ENCODE measurements around the gene APOB.

APOB gene

GRCh38 chr2:21043744-21044532 is at the start of gene APOB:
TSS of gene APOB (minus strand) at chr2:21044073. CDS start at chr2:21043945, 128 bp downstream.
- DNase-seq: no peak

DNA sequence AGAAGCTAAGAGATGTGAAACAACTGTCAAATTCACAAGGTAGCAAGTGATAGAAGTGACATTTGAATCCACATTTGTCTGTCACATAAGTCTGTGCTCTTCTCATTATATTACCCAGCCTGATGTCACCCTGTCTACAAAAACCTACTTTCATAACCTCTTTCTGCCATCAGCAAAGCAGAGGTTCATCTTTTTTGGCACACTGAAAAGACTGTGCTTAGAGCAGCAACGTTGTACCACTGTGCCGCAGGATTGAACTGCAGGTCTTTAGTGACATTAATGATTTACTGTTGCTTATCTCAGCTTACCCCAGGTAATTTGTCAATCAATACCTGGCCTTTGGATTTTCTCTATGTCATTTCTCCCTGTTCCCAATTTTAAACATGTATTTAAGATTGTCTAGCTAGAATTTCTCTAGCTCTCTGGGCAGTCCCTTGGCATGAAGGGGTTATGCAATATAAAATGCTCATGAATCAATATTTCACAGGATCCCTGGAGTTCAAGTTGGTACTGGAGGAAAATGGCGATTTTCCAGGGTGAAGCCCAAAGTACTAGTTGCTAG is 48.5 kb upstream of the APOB start:
- no peak for DNase-seq

DNA sequence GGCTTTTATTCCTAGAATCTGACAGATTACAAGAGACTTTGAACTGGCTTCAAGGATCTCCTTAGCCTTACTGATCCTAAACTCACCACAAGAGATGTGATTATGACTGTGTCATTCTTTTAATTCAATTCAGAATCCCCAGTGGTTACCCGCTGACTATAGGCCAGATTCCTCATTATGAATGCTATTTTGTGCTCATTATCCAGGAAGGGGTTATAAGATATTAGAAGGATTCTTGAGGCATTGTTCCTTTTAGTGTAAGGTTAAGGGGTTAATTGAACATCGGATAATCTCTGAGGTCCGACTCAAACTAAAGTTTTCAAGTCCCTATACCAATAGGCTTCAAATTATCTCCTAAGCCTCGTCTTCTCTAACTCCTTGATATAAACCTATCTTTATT is 40.5 kb upstream of the APOB start:
- no peak for DNase-seq

GRCh38 chr2:21083482-21083881 is 39.6 kb upstream of the APOB start:
- DNase-seq: no peak

DNA sequence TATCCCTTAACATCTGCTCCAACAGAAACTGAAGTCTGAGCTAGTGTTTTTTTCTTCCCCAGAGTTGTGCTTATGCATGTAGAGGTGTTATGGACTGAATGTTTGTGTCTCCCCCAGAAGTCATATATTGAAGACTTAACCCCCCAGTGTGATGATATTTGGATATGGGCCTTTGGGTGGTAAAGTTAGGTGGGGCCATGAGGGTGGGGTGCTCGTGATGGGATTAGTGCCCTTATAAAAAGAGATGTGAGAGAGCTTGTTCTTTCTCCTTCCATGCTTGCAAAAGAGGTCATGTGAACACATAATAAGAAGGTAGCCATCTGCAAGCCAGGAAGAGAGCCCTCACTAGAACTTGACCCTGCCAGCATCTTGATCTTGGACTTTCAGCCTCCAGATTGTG is 34.4 kb upstream of the APOB start:
- DNase-seq: no peak

GRCh38 chr2:21072477-21073242 is 28.8 kb upstream of the APOB start:
- DNase-seq: no peak

DNA sequence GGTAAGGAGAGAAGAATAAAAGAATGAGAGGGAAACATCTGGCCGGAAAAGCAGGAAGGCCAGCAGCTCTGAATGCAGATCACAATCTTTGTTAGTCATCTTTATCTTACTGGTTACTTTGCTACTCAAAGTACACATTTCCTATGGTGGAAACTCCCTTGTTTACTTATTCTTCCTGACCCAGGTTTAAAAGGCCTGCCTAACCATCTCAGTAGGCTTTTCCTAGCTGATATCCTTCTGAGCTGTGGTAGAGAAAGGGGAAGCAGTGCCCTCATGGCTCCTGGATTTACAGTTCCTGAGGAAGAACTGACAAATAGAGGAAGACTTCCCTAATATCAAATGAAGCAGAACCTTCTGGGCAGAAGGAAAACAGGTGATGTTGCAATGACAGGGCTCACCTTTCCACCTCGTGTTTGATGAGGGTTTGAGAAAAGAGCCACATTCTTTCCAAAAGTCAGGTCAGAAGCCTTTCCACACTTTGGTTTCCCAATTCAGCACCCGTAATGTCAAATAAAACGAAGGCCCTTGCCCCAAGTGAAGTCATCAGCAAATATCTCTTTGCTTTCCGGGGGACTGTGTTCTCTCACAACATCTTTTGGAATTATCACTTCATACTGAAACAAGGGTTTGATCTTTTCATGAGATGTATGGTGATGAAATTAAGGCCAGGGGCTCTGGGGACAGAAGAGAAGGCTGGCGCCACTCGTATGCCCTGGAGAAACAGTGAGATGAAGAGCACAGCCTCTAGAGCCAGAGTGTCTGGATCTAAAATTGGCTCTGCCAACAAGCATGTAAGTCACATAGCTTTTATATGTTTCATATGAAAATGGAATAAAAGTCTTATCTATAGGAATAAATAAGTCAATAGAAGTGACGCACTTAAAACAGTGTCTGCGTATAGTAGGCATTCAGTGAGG is 26.7 kb upstream of the APOB start:
- DNase-seq: no peak

- DNase-seq: no peak
These were observed 26.0 kb upstream of the APOB start for GRCh38 chr2:21069746-21070340.

- no peak for DNase-seq
These were observed 24.1 kb upstream of the APOB start for GRCh38 chr2:21067859-21068537.

- DNase-seq: no peak
These were observed 23.3 kb upstream of the APOB start for GRCh38 chr2:21067125-21067524.

GRCh38 chr2:21059885-21060610 is 16.2 kb upstream of the APOB start:
- DNase-seq: no peak

GRCh38 chr2:21057097-21057496 is 13.2 kb upstream of the APOB start:
- no peak for DNase-seq

- DNase-seq: no peak
These were observed 12.3 kb upstream of the APOB start for GRCh38 chr2:21055879-21056790.

DNA sequence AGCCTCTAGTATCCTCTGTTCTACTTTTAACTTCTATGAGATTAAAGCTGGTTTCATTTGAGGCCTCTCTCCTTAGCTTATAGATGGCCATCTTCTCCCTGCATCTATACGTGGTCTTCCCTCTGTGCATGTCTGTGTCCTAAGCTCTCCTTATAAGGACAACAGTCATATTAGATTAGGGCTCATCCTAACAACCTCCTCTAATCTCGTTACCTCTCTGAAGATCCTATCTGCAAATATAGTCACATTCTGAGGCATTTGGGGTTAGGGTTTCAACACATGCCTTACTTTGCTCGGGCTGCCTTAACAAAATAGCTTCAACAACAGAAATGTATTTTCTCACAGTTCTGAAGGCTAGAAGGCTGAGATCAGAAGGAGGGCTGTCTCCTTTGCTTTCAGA is 11.6 kb upstream of the APOB start:
- no peak for DNase-seq

DNA sequence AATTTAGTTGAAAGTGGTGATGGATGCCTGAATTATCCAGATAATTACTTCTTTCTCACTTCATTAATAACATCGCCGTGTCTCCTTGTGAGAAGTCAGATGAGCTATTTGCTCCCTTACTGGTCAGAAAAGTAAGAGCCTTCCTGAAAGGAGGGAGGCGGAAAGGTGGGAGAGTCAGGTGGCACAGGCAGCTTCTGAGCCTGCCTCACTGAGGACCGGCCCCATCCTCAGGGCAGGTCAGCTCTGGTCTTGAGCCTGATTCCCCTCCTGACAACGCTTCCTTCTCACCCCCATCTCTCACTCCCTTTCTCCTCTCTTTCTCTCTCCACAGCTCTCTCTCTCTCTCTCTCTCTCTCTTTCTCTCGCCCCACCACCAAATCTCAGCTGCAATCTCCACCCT is 10.1 kb upstream of the APOB start:
- DNase-seq: no peak

DNA sequence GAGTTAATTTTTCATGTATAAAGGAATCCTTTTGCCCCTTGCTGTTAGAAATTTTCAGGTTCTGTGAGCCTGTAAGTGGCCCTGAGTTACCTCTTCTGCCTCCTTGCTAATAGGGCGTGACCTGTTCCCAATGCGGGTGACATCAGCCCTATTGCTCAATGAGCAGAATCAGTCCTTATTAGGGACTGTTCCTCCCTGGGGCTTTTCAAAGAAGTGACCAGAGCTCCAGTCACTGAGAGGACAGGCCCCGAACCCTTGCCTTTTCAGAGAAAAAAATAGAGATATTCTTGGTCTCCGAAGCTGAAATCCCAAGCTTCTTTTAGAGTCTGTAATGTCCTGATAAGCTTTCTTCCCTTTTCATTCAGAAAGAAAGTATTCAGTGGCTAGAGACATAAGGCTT is 8.2 kb upstream of the APOB start:
- DNase-seq: no peak

GRCh38 chr2:21050164-21050563 is 6.3 kb upstream of the APOB start:
- DNase-seq: no peak

DNA sequence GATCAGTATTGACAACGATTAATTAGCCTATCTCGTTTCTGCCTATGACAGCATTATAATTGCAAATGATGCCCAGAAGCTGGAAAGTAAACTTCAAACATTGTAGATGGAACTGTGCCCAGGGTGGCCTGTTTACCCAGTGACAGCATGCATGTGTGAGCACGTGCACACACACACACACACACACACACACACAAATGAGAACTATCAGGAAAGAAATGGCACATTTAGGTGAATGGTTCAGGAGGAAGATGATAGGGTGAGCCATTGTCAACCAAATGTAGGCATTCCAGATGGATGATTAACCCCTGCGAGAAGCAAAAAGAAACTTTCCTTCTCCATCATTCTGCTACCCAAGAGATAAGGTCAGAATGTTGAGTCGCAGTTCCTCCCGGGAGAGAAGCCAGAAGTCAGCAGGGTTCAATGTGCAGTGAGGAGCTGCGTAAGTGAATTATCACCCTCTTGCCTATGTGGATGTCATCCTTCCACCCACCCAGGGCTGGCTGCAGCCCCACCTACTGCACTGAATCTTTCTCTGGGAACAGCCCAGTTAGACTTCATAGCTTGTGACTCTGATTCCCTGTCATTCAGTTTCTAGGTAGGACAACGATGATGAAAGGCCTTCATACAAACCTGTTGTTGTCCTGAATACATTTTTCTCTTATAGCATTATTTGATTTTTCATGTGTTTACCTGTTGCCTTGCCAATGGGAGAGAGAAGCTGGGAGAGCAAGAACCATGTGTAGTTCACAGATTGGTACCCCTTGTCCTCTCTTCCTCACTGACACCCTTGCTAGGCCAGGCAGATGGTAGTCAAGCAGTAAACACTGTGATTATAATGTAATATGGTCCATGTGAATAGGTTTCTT is 3.5 kb upstream of the APOB start:
- DNase-seq: no peak

- no peak for DNase-seq
These were observed 2.6 kb upstream of the APOB start for GRCh38 chr2:21046506-21046905.
